Heart right ventricle (tissue), 16 donors: ENCODE data around the gene HNRNPAB. TPM values are rescaled to one million over a fixed set of nuclear protein-coding genes. Genes with fewer than 3 reads are reported as not detected.
A peak's percentile ranks its signal among the peaks of the same experiment; 100 is the strongest.

Experiments
- ATAC-seq, 8 donors: fragments of 200-7000 bp; cut with Tn5 transposase; one replicate each; pipeline ENCODE4 v1.9.1; 2020; ENCODE audit warnings: mild to moderate bottlenecking in 8 of 8, moderate library complexity in 8 of 8, moderate number of reproducible peaks in 1 of 8
- DNase-seq, 2 donors: peaks; one replicate each; pipeline ENCODE4 v3.0.0-alpha.2; 2020
- H3K27ac ChIP-seq, 10 donors: fragments of 200-600 bp; sonication (generic) in 2 of 10; one replicate each; pipeline versions ENCODE4 v1.5.0 to v1.8.0; 2020 to 2022; ENCODE audit warnings: mild to moderate bottlenecking in 3 of 10
- H3K27me3 ChIP-seq, 7 donors: fragments of 200-600 bp; one replicate each; pipeline ENCODE4 v1.8.0; 2021 to 2022; ENCODE audit warnings: mild to moderate bottlenecking in 2 of 7
- H3K36me3 ChIP-seq, 9 donors: fragments of 200-600 bp; sonication (generic) in 1 of 9; one replicate each; pipeline versions ENCODE4 v1.5.0 to v1.8.0; 2020 to 2022; ENCODE audit warnings: mild to moderate bottlenecking in 2 of 9
- H3K4me1 ChIP-seq, 9 donors: fragments of 200-600 bp; sonication (generic) in 1 of 9; one replicate each; pipeline versions ENCODE4 v1.5.0 to v1.8.0; 2020 to 2022; ENCODE audit warnings: mild to moderate bottlenecking in 4 of 9
- H3K4me3 ChIP-seq, 10 donors: fragments of 200-600 bp; sonication (generic) in 2 of 10; one replicate each; pipeline versions ENCODE4 v1.5.0 to v1.8.0; 2020 to 2022; ENCODE audit warnings: mild to moderate bottlenecking in 7 of 10, moderate library complexity in 2 of 10
- H3K9me3 ChIP-seq, 11 donors: fragments of 200-600 bp in 10 of 11; sonication (generic) in 2 of 11; one replicate each; pipeline versions ENCODE4 v1.5.0 to v1.8.0; 2013 to 2022; ENCODE audit warnings: mild to moderate bottlenecking in 2 of 11, control low read depth in 1 of 11, moderate library complexity in 1 of 11
- CTCF ChIP-seq, 9 donors: fragments of 200-600 bp; sonication (generic) in 2 of 9; IDR thresholded peaks; one replicate each; pipeline versions ENCODE4 v1.5.0 to v1.8.0; 2021 to 2022; ENCODE audit warnings: antibody characterized with exemption in 9 of 9, mild to moderate bottlenecking in 5 of 9, moderate library complexity in 1 of 9
- WGBS, 2 donors: extraction: QIAGEN DNeasy Blood & Tissue Kit; methylation state at CpG; one replicate each; pipeline ENCODE4 v1.1.7; 2013; ENCODE audit warnings: inconsistent platforms in 1 of 2; 5-methylcytosine and 5-hydroxymethylcytosine counted together
- intact Hi-C, 10 donors: fragments of 100-400 bp; cut with DNase I; formaldehyde crosslinking; loops; one replicate each; pipeline versions ENCODE4 v1.11.1 to v1.14.2; 2022
- polyA plus RNA-seq, 2 donors: library from polyadenylated mRNA; stranded (reverse); fragments of 200-250 nt; gene quantifications; one replicate each; pipeline ENCODE4 v1.2.3, GENCODE V29; 2013
- total RNA-seq, 10 donors: library from RNA; stranded (reverse); fragmentation: NEBNext Ultra II Directional in 3 of 10; extraction: Animal tissue kit (Norgen Biotek cat#: 25700) in 3 of 10; gene quantifications; one replicate each; pipeline versions ENCODE4 v1.2.1 to v1.2.4, GENCODE V29; 2021 to 2023
- donor health status: Arrhythmogenic right ventricular cardiomyopathy.
- donor health status: ischemic (EF 13 %, LVEDD 7.1; RV severe dilation, severe dysfunction).
- donor health status: healthy with polysubstance abuse.
- donor health status: DM: no; HTN: yes; CAD: no.
- donor health status: DM: no; HTN: no; CAD: no.
- donor health status: ischemic (EF 25% LVEDD 6.9; RV normal size, moderate dysfunction).
- donor health status: ischemic (EF 25% LVEDD 5.7; RV mildly dilated, moderate dysfunction).
- donor health status: healthy.
- donor health status: DM: yes; HTN: yes; CAD: no.
- donor health status: Ischemic cardiomyopathy.
- donor health status: ischemic (EF 35%, LVEDD 5.7; RV mildly dilated, moderate dysfunction).
- donor health status: nonischemic (EF 11% LVEDD 7.7; RV severe dilation, severe dysfunction).
- donor health status: DM: yes; HTN: yes; CAD: no.
- donor health status: PGD.
- donor health status: ischemic (EF 29% LVEDD 5.4; RV normal size, mild dysfunction).
- donor health status: nonischemic (EF 23%, LVEDD 6.1; RV moderate dilation, normal function).

HNRNPAB gene
- total and polyA plus RNA-seq, 12 donors, result 70.8 to 140 (median 81.9) TPM

GRCh38 chr5:178230879-178231538, 26.7 kb downstream of the HNRNPAB start:
- intact Hi-C loops, result loop anchor here in 1 of 10 donors (2.0 kb wide), 1 partner anchor 26 kb away; the partner anchor contains the start of gene HNRNPAB
- no peaks in the 10 kb centered on the region for H3K27me3 ChIP-seq
- DNase-seq (peak in 1 of 2 donors; percentile 51), ATAC-seq (peak in 5 of 8 donors; percentile 22 to 63 (median 36))
- H3K4me1 ChIP-seq, result peaks cover 16 to 59% (median 25%) of the 10 kb centered on the region in 9 donors
- H3K36me3 ChIP-seq, result peaks cover 0 to 54% (median 4%) of the 10 kb centered on the region in 9 donors
- peak overlapping the region in 8 of 10 donors; percentile 95 to 100 (median 98) for H3K27ac ChIP-seq
- WGBS, 2 donors, result 65 to 76% methylated on average over 9 of the region's 9 CpGs
- TF ChIP-seq CTCF (IDR thresholded peaks at IDR 0.05), result no peak
- H3K9me3 ChIP-seq, result no peaks in the 10 kb centered on the region
- H3K4me3 ChIP-seq, result peak overlapping the region; percentile 76 to 95 (median 91)

GRCh38 chr5:178231539-178232123, 27.3 kb downstream of the HNRNPAB start:
- Histone ChIP-seq H3K9me3 (no peaks in the 10 kb centered on the region), H3K27ac (peak overlapping the region; percentile 84 to 100 (median 98)), H3K27me3 (no peaks in the 10 kb centered on the region), H3K4me1 (peaks cover 20 to 65% (median 31%) of the 10 kb centered on the region in 9 donors), H3K4me3 (peak overlapping the region; percentile 76 to 95 (median 91)), H3K36me3 (peaks cover 0 to 47% (median 4%) of the 10 kb centered on the region in 9 donors)
- 28 to 32% methylated on average over 21 of the region's 21 CpGs for WGBS, 2 donors
- TF ChIP-seq CTCF (IDR thresholded peaks at IDR 0.05), result no peak
- intact Hi-C loops, result loop anchor here in 3 of 10 donors (1.0 to 2.0 kb wide), 2 partner anchors 27 kb away; partner anchors contain the start of gene HNRNPAB (in 3 of the 3)
- no peak for DNase-seq
- ATAC-seq, result peak in 5 of 8 donors; percentile 0 to 18 (median 11)

- peaks cover 0 to 40% (median 4%) of the 10 kb centered on the region in 9 donors for H3K36me3 ChIP-seq
- DNase-seq, result peak; percentile 59 to 80
- peak in 3 of 9 donors; percentile 22 to 34 (median 34) for TF ChIP-seq CTCF (IDR thresholded peaks at IDR 0.05)
- ATAC-seq, result peak; percentile 57 to 84 (median 70)
- no peaks in the 10 kb centered on the region for H3K9me3 ChIP-seq
- H3K4me1 ChIP-seq, result peaks cover 20 to 72% (median 38%) of the 10 kb centered on the region in 9 donors
- H3K27ac ChIP-seq, result peak within 1 kb of the TSS; percentile 84 to 100 (median 98)
- no peaks in the 10 kb centered on the region for H3K27me3 ChIP-seq
- intact Hi-C loops, result loop anchor here in 2 of 10 donors (1.0 to 2.0 kb wide), 2 partner anchors 28 kb away; partner anchors contain the start of gene HNRNPAB (in 2 of the 2)
- WGBS, 2 donors, result 1% methylated on average over 92 to 102 of the region's 102 CpGs
- H3K4me3 ChIP-seq, result peak within 1 kb of the TSS; percentile 76 to 95 (median 91)
Measured at GRCh38 chr5:178232124-178232919, 28.0 kb downstream of the HNRNPAB start, which contains the start of gene PHYKPL. TSS of gene PHYKPL (minus strand) at chr5:178232802. CDS start at chr5:178232550, 252 bp downstream.
